IMR-90 (cell line): ENCODE results near the gene TNP1. TPM values are rescaled to one million over a fixed set of nuclear protein-coding genes. Genes with fewer than 3 reads are reported as not detected.

Experiments
- ATAC-seq: fragments of 200-7000 bp; cut with Tn5 transposase; 2 replicates; pipeline ENCODE4 v1.9.1; 2020; ENCODE audit warnings: low read depth, mild to moderate bottlenecking, moderate library complexity
- BruUV-seq: library from RNA; stranded (reverse); fragments of 400-500 nt; replicated peaks from 2 replicates; lab custom pipeline; 2021; lab: Mats Ljungman, UMichigan
- CTCF ChIA-PET: fragments of 300-600 bp; formaldehyde crosslinking; extraction: SDS; loops from one replicate; lab custom pipeline; 2021; ENCODE audit warnings: antibody characterized with exemption; lab: Yijun Ruan, JAX
- POLR2A ChIA-PET: fragments of 300-600 bp; sonication (Branson Sonifier 250); formaldehyde crosslinking; loops from one replicate; lab custom pipeline; 2022; ENCODE audit warnings: antibody characterized with exemption; ENCODE audit not compliant: unreplicated experiment; lab: Charles Lee
- DNase-seq: peaks from one replicate; pipeline ENCODE4 v3.0.0; 2013
- H2AFZ ChIP-seq: replicated peaks from 2 replicates; pipeline ENCODE3; 2013; ENCODE audit warnings: low read length, mild to moderate bottlenecking; ENCODE audit not compliant: poor library complexity
- H2AK5ac ChIP-seq: 2 replicates; pipeline ENCODE4 v1.6.1; 2013; ENCODE audit warnings: low read depth, low read length, inconsistent platforms
- H2AK9ac ChIP-seq: replicated peaks from 2 replicates; pipeline ENCODE3; 2013; ENCODE audit warnings: mild to moderate bottlenecking, low read depth, low read length, moderate library complexity; ENCODE audit not compliant: poor library complexity
- H2BK120ac ChIP-seq: 2 replicates; pipeline ENCODE4 v1.6.1; 2013; ENCODE audit warnings: low read depth, low read length, inconsistent platforms
- H2BK15ac ChIP-seq: 3 replicates; pipeline ENCODE4 v1.6.1; 2013; ENCODE audit warnings: low read depth, low read length, inconsistent platforms
- H2BK20ac ChIP-seq: 2 replicates; pipeline ENCODE4 v1.6.1; 2013; ENCODE audit warnings: low read depth, mild to moderate bottlenecking, inconsistent platforms, low read length, moderate library complexity
- H2BK5ac ChIP-seq: 2 replicates; pipeline ENCODE4 v1.6.1; 2013; ENCODE audit warnings: mild to moderate bottlenecking, low read depth, low read length, inconsistent platforms; ENCODE audit not compliant: poor library complexity, severe bottlenecking
- H3K14ac ChIP-seq: replicated peaks from 2 replicates; pipeline ENCODE4 v1.6.1; 2013; ENCODE audit warnings: low read depth, low read length, inconsistent platforms
- H3K18ac ChIP-seq: 2 replicates; pipeline ENCODE4 v1.6.1; 2013; ENCODE audit warnings: low read depth, low read length, control low read depth
- H3K23ac ChIP-seq: 2 replicates; pipeline ENCODE4 v1.6.1; 2013; ENCODE audit warnings: low read depth, low read length, inconsistent platforms
- H3K27ac ChIP-seq: 2 replicates; pipeline ENCODE4 v1.5.1; 2013; ENCODE audit warnings: mild to moderate bottlenecking, control low read depth, low read length; ENCODE audit not compliant: insufficient read depth
- H3K27me3 ChIP-seq: 2 replicates; pipeline ENCODE4 v1.6.1; 2013; ENCODE audit warnings: low read length; ENCODE audit not compliant: control insufficient read depth, insufficient read depth
- H3K36me3 ChIP-seq: 2 replicates; pipeline ENCODE4 v1.6.1; 2013; ENCODE audit warnings: low read length, mixed read lengths; ENCODE audit not compliant: control insufficient read depth, insufficient read depth
- H3K4ac ChIP-seq: 2 replicates; pipeline ENCODE4 v1.6.1; 2013; ENCODE audit warnings: low read depth, low read length, inconsistent platforms
- H3K4me1 ChIP-seq: 2 replicates; pipeline ENCODE4 v1.6.1; 2013; ENCODE audit warnings: low read length, mixed read lengths; ENCODE audit not compliant: control insufficient read depth, insufficient read depth
- H3K4me2 ChIP-seq: 2 replicates; pipeline ENCODE4 v1.6.1; 2013; ENCODE audit warnings: low read depth, mild to moderate bottlenecking, control low read depth, low read length, moderate library complexity
- H3K4me3 ChIP-seq: 2 replicates; pipeline ENCODE4 v1.5.1; 2013; ENCODE audit warnings: low read depth, mild to moderate bottlenecking, control low read depth, low read length, moderate library complexity; ENCODE audit not compliant: insufficient read depth
- H3K56ac ChIP-seq: 2 replicates; pipeline ENCODE4 v1.6.1; 2013; ENCODE audit warnings: low read length, inconsistent platforms; ENCODE audit not compliant: insufficient read depth; ENCODE audit errors: extremely low read depth
- H3K79me1 ChIP-seq, 2 experiments: 2 replicates each; pipeline ENCODE4 v1.6.1; 2013; ENCODE audit warnings: low read length in 2 of 2, inconsistent platforms in 1 of 2, low read depth in 1 of 2
- H3K9ac ChIP-seq: 2 replicates; pipeline ENCODE4 v1.6.1; 2013; ENCODE audit warnings: low read depth, low read length, control low read depth
- H3K9me1 ChIP-seq: 2 replicates; pipeline ENCODE4 v1.6.1; 2013; ENCODE audit warnings: low read length, inconsistent platforms; ENCODE audit not compliant: insufficient read depth
- H3K9me3 ChIP-seq: 2 replicates; pipeline ENCODE4 v1.6.1; 2013; ENCODE audit warnings: low read length; ENCODE audit not compliant: control insufficient read depth, insufficient read depth
- H4K20me1 ChIP-seq: 2 replicates; pipeline ENCODE4 v1.6.1; 2013; ENCODE audit warnings: low read length, inconsistent platforms; ENCODE audit not compliant: insufficient read depth
- H4K5ac ChIP-seq: 2 replicates; pipeline ENCODE4 v1.6.1; 2013; ENCODE audit warnings: mild to moderate bottlenecking, low read depth, low read length, control low read depth
- H4K8ac ChIP-seq, 2 experiments: 2 replicates each; pipeline ENCODE4 v1.6.1; 2013; ENCODE audit warnings: low read depth in 2 of 2, low read length in 2 of 2, control low read depth in 1 of 2, inconsistent platforms in 1 of 2
- H4K91ac ChIP-seq: 2 replicates; pipeline ENCODE4 v1.6.1; 2013; ENCODE audit warnings: low read depth, low read length, inconsistent platforms; ENCODE audit not compliant: insufficient read depth
- CHD1 ChIP-seq: IDR thresholded peaks from 2 replicates; pipeline ENCODE4 v1.6.1; 2012; ENCODE audit warnings: low read depth, low read length, improper control_type of control experiment
- RAD21 ChIP-seq: IDR thresholded peaks from 2 replicates; pipeline ENCODE4 v1.6.1; 2012; ENCODE audit warnings: low read length, improper control_type of control experiment
- SMC3 ChIP-seq: fragments of 150-350 bp; IDR thresholded peaks from 2 replicates; pipeline ENCODE4 v1.6.1; 2016; ENCODE audit warnings: low read depth, mild to moderate bottlenecking, antibody characterized with exemption, low read length, moderate library complexity
- WGBS, 2 experiments: methylation state at CpG; one replicate each; pipeline versions ENCODE4 v1.1.5 to v1.1.7; 2013; ENCODE audit warnings: missing lambda C conversion rate in 2 of 2; ENCODE audit not compliant: insufficient read length in 1 of 2; ENCODE audit errors: extremely low coverage in 2 of 2; 5-methylcytosine and 5-hydroxymethylcytosine counted together
- dilution Hi-C: fragments of 300-500 bp; cut with HindIII; formaldehyde crosslinking; loops from one replicate; pipeline ENCODE4 v1.14.3; 2018; ENCODE audit warnings: low sequenced_read_pairs; ENCODE audit not compliant: unreplicated experiment
- in situ Hi-C: fragments of 300-500 bp; cut with MboI; formaldehyde crosslinking; loops from 3 replicates; pipeline ENCODE4 v1.14.3; 2019; ENCODE audit warnings: low sequenced_read_pairs, inconsistent platforms, mixed read lengths
- intact Hi-C: fragments of 100-400 bp; cut with micrococcal nuclease; formaldehyde crosslinking; loops from 2 replicates; pipeline ENCODE4 v1.10.0; 2022
- polyA plus RNA-seq, 3 experiments: library from polyadenylated mRNA; depleted of rRNA; stranded (reverse); fragments of >200 nt; gene quantifications; 2 replicates each; pipeline ENCODE4 v1.2.3, GENCODE V29; 2012; ENCODE audit warnings: low replicate concordance in 1 of 3
- total RNA-seq: library from RNA; depleted of rRNA; stranded (reverse); fragments of >200 nt; gene quantifications from 2 replicates; pipeline ENCODE4 v1.2.3, GENCODE V29; 2012
- TF ChIP-seq, protein P1 (sequence below): fragments of 150-350 bp; IDR thresholded peaks from 2 replicates; pipeline ENCODE4 v1.6.1; 2016; ENCODE audit warnings: low read depth, mild to moderate bottlenecking, low read length, moderate library complexity, borderline replicate concordance

Gene TNP1
- total and polyA plus RNA-seq, 2 of the 4 experiments (the other 2 are of a cell fraction), result not detected

DNA sequence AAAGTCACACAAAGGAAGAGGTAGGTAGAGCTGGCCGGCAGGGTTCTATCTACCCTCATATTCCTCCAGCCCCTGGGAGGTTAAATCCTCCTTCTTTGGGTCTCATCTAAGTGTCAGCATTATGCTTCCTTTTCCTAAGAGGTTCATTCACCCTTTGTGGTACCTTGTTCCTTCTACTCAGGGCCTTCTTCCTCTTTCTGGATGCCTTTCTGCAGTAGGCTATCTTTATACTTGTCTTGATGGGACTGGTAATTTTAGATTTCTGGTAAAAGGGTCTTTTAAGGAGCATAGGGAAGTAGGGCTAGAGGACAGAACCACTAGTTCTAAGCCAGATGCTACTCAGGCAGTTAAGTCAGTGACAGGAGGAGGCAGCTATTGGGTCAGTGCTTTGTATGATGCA lies 13.7 kb upstream of the TNP1 start:
- CTCF ChIA-PET, result no interaction called here

More for the DNA sequence above, 13.7 kb upstream of the TNP1 start:
- H3K36me3 ChIP-seq, result no peaks in the 10 kb centered on the region
- in situ Hi-C loops, result no loop called here
- no peaks in the 10 kb centered on the region for H3K27me3 ChIP-seq
- H3K4me2 ChIP-seq, result no peak overlapping the region
- no CpG with 5 or more reads among the region's 1 CpG for WGBS, 2 experiments
- H3K4ac ChIP-seq, result no peak overlapping the region
- no peak overlapping the region for H2AK9ac ChIP-seq
- H3K9ac ChIP-seq, result no peak overlapping the region
- intact Hi-C loops, result no loop called here
- no peak overlapping the region for H4K91ac ChIP-seq
- H4K20me1 ChIP-seq, result no peaks in the 10 kb centered on the region
- BruUV-seq, result no TSS peak
- no peak overlapping the region for H3K14ac ChIP-seq
- ATAC-seq (no peak), DNase-seq (no peak)
- no peak overlapping the region for H2AFZ ChIP-seq
- H3K27ac ChIP-seq, result no peak overlapping the region
- H3K23ac ChIP-seq, result no peak overlapping the region
- H2AK5ac ChIP-seq, result no peak overlapping the region
- H2BK15ac ChIP-seq, result no peak overlapping the region
- H3K9me1 ChIP-seq, result no peaks in the 10 kb centered on the region
- H2BK120ac ChIP-seq, result no peak overlapping the region
- no peak overlapping the region for H4K8ac ChIP-seq
- dilution Hi-C loops, result no loop called here
- H3K79me1 ChIP-seq, result no peaks in the 10 kb centered on the region
- H3K4me3 ChIP-seq, result no peak overlapping the region
- POLR2A ChIA-PET, result no interaction called here
- no peak overlapping the region for H3K56ac ChIP-seq
- H3K18ac ChIP-seq, result no peak overlapping the region; the same call in 1 of the 2 replicates
- H3K9me3 ChIP-seq, result no peaks in the 10 kb centered on the region
- H2BK20ac ChIP-seq, result no peak overlapping the region
- TF ChIP-seq CHD1 (no peak), RAD21 (no peak), SMC3 (no peak)
- TF ChIP-seq, protein P1, sequence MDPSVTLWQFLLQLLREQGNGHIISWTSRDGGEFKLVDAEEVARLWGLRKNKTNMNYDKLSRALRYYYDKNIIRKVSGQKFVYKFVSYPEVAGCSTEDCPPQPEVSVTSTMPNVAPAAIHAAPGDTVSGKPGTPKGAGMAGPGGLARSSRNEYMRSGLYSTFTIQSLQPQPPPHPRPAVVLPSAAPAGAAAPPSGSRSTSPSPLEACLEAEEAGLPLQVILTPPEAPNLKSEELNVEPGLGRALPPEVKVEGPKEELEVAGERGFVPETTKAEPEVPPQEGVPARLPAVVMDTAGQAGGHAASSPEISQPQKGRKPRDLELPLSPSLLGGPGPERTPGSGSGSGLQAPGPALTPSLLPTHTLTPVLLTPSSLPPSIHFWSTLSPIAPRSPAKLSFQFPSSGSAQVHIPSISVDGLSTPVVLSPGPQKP, result no peak
- H3K4me1 ChIP-seq, result no peaks in the 10 kb centered on the region
- no peak overlapping the region for H2BK5ac ChIP-seq
- no peak overlapping the region for H4K5ac ChIP-seq
